ENCODE results near the gene COL7A1. TPM values are rescaled to one million over a fixed set of nuclear protein-coding genes. Genes with fewer than 3 reads are reported as not detected.
A peak's percentile ranks its signal among the peaks of the same experiment; 100 is the strongest.

The COL7A1 gene
- total RNA-seq, 1 experiment from 2014 or later: 6.8 TPM

GRCh38 chr3:48591886-48592518, 3.1 kb downstream of the COL7A1 start:
- no peak for DNase-seq (ENCODE audit: low spot score)

- no peak for DNase-seq (ENCODE audit: low spot score)
Measured at GRCh38 chr3:48591436-48591835, 3.7 kb downstream of the COL7A1 start.

- DNase-seq (ENCODE audit: low spot score): no peak
Measured at GRCh38 chr3:48588230-48588629, 6.9 kb downstream of the COL7A1 start.

- no peak for DNase-seq (ENCODE audit: low spot score)
Measured at GRCh38 chr3:48587686-48588085, 7.4 kb downstream of the COL7A1 start.

GRCh38 chr3:48585411-48585810, 9.7 kb downstream of the COL7A1 start:
- no peak for DNase-seq (ENCODE audit: low spot score)

GRCh38 chr3:48584836-48585235, 10.3 kb downstream of the COL7A1 start:
- no peak for DNase-seq (ENCODE audit: low spot score)

- DNase-seq (ENCODE audit: low spot score): no peak
Measured at GRCh38 chr3:48581621-48582481, 13.3 kb downstream of the COL7A1 start.

GRCh38 chr3:48576647-48577046, 18.5 kb downstream of the COL7A1 start:
- no peak for DNase-seq (ENCODE audit: low spot score)

GRCh38 chr3:48575366-48575765, 19.8 kb downstream of the COL7A1 start:
- no peak for DNase-seq (ENCODE audit: low spot score)

- no peak for DNase-seq (ENCODE audit: low spot score)
Measured at GRCh38 chr3:48573973-48574585, 21.1 kb downstream of the COL7A1 start.

- DNase-seq (ENCODE audit: low spot score): no peak
Measured at GRCh38 chr3:48572517-48572916, 22.6 kb downstream of the COL7A1 start.

GRCh38 chr3:48571938-48572337, 23.2 kb downstream of the COL7A1 start:
- DNase-seq (ENCODE audit: low spot score): no peak

GRCh38 chr3:48569808-48570450, 25.2 kb downstream of the COL7A1 start:
- no peak for DNase-seq (ENCODE audit: low spot score)

GRCh38 chr3:48569400-48569799, 25.7 kb downstream of the COL7A1 start:
- DNase-seq (ENCODE audit: low spot score): no peak

GRCh38 chr3:48568476-48568875, 26.7 kb downstream of the COL7A1 start:
- DNase-seq (ENCODE audit: low spot score): no peak

GRCh38 chr3:48567500-48567899, 27.6 kb downstream of the COL7A1 start:
- DNase-seq (ENCODE audit: low spot score): no peak

- no peak for DNase-seq (ENCODE audit: low spot score)
Measured at GRCh38 chr3:48567090-48567489, 28.0 kb downstream of the COL7A1 start.

- DNase-seq (ENCODE audit: low spot score): no peak
Measured at GRCh38 chr3:48566401-48566760, 28.7 kb downstream of the COL7A1 start.

- DNase-seq (ENCODE audit: low spot score): peak; percentile 66
Measured at GRCh38 chr3:48565591-48566400, 29.3 kb downstream of the COL7A1 start.

GRCh38 chr3:48565186-48565585, 29.9 kb downstream of the COL7A1 start:
- no peak for DNase-seq (ENCODE audit: low spot score)

- no peak for DNase-seq (ENCODE audit: low spot score)
Measured at GRCh38 chr3:48564667-48565066, 30.5 kb downstream of the COL7A1 start.

GRCh38 chr3:48564022-48564421, 31.1 kb downstream of the COL7A1 start:
- DNase-seq (ENCODE audit: low spot score): peak; percentile 72

Measured in H4 (cell line).